HG03066 (cell line): ENCODE measurements around the gene FER1L5.
"Not testable (repeated sequence)": the region's sequence is repeated elsewhere in the genome, so short reads cannot be mapped to it uniquely, and the experiment has no call there.

Experiments
- ATAC-seq: cut with Tn5 transposase; IDR thresholded peaks from one replicate; pipeline ENCODE4 v1.9.1; 2021; ENCODE audit warnings: low read depth; ENCODE audit not compliant: unreplicated experiment

The FER1L5 gene

DNA sequence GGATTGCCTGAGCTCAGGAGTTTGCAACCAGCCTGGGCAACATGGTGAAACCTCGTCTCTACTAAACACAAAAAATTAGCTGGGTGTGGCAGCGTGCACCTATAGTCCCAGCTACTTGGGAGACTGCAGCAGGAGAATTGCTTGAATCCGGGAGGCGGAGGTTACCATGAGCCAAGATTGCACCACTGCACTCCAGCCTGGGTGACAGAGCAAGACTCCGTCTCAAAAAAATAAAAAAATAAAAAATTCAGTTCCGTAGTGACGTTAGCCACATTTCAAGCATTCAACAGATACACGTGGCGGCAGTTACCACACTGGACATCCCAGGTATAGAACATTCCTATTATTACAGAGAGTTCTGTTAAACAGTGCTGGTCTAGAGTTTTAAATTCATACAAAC, 8.9 kb upstream of the FER1L5 start:
- ATAC-seq = no peak

DNA sequence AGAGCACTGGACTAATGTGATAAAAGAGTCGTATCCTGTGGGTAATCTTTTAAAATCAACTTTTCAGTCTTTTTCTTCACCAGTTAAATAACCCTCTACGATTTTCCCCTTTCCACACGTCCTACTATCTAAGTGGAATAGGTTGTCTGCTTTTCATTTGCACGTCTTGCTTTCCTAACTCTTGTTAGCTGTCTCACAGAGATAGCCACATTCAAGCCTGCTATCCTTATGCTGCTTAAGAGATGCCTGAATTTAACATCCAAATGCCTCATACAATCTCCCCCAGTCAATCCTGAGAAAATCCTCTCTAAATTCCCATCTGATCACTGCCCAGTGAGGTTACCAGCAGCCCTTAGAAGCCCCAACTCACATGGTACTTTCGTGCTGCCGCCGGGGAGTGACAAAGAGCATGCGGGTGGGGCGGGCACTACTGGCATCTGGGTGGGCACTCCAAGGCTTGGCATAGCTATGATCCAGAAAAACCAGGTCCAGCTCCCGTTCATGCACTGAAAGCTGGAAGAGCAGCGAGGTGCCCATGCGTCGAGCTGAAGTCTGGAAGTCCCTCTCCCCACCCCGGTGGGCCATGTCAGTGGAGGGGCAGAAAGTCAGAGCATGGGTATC, 5.9 kb upstream of the FER1L5 start:
- no peak for ATAC-seq

DNA sequence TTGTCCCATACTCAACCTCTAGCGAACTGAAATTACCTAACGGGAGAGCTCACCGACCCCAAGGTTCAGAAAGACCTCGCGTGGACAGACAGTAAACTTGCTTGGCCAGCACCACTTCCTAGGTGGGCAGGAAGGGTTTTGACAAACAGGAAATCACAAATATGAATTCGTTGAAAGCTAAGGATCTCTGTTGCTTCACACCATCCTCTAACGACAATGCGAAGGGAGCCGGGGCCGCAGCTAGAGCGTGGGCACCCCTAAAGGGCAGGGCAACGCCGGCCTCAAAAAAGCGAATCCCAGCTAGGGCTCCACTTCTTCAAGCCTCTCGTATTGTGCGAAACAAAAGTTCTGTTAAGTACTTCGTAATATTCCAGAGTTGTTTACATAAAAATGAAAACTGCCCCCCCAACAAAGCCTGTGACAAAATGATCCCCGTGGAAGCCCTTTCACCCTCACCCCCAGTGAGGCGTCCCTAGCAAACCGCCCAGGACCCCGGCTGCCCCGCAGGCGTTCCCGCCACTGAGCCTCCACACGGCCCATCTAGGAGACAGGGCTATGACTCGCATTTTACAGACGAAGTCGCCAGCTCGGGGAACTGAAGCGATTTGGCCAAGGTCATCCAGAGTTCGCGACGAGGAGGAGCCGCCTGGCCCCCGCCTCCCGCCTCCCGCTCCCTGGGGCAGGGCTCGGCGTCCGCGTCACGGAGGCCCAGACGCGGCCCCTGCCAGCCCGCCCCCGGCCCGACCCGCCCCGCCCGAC, 5.0 kb upstream of the FER1L5 start:
- ATAC-seq = peak; percentile 74

DNA sequence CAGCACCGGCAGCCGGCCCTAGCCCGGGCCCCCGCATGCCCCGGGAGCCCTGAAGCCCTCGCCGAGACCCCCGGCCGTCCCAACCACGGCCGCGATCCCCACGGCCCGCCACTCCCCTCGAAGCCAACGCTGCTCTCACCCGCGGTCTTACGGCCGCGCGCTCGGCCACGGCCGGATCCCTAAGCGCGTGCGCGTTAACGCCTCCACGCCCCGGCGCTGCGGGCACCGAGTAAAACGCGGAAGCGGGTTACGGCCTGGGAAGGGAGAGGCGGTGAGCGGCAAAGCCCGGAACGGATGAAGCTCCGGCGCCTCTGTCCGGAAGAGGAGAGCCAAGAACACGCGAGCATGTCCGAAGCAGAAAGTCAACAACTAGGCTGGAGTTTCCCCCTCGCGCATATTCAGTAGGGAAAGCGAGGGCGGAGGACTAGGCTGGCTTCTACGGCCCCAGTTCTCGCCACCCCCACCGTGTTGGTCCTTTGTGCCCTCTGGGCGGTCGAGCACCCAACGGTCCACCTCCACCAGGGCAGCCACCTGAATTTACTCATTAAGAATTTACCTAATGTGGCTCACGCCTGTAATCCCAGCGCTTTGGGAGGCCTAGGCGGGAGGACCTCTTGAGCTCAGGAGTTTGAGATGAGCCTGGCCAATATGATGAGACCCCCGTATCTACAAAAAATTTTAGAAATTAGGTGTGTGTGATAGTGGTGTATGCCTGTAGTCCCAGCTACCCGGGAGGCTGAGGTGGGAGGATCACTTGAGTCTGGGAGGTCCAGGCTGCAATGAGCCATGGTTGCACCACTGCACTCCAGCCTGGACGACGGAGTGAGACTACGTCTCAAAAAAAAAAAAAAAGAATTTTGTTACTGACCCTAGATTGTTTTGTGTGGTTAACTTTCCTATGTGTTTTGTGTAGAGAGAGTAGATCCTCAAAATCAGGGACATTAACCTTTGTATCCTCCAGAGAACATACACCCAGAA, 4.1 kb upstream of the FER1L5 start, which contains the start of gene KANSL3:
Gene KANSL3, minus strand, starts transcription at position 169 of the 978 bp plus-strand sequence. CDS start 1,177 bp downstream, outside the sequence.
- ATAC-seq = peak; percentile 49

DNA sequence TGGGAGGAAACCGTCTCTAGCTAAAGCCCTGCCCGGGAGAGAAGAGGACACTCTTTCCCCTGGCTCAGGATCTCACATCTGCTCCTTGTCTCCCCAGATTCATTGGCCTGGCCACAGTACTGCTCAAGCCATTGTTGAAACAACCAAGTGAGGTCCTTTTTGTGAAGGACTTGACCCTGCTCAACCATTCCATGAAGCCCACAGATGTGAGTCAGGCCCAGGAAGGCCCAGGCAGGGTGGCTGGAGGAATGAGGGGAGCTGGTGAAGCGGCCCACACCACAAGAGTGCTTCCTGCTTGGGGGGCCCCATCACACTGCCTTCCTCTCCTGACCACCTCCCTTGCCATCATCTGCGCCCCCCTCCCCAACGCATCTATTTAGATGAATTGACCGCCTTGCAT, 5.1 kb downstream of the FER1L5 start:
- ATAC-seq = no peak

DNA sequence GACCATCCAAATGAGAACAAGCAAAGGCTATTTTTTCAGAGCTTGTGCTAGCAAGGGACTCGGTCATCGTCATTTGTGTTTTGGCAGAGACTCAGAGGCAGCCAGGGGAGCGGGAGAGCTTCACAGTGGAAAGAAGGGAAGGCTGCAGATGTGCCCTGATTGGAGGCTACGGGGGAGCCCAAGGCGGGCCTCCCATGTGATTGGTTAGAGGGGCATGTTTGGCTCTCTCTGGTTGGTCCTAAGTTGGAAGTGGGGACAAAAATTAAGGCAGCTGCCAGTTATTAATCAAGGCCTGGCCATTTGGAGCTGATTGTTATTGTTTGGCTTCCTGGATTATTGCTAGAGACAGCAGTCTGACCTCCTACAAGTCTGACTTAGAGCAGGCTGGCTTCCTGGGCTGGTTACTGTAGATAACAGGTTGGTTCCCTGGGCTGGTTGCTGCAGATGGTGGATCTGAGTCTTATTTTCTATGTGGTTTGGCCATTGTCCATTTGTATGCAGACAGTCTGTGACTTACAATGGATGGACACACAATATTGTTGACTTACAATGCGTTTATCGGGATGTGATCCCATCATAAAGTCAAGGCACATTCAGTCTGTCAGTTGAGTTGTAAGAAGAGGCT, 5.9 kb downstream of the FER1L5 start:
- no peak for ATAC-seq

DNA sequence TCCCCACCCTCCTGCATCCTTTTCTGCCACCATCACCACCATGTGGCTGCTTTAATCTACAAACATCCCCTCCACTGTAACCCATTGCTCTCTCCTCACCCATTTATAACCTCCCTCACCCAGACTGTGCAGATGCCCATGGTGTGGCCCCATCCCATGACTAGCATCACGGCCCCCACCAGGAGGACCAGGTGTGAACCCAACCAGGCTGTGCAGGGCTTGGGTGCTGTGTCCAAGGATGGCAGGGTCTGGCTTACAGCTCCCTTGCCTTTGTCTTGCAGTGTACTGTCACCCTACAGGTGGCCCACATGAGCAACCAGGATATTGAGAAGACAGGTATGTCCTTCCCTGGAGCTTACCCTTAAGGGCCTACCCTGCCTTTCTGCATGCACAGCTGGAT, 6.8 kb downstream of the FER1L5 start:
- ATAC-seq = no peak

DNA sequence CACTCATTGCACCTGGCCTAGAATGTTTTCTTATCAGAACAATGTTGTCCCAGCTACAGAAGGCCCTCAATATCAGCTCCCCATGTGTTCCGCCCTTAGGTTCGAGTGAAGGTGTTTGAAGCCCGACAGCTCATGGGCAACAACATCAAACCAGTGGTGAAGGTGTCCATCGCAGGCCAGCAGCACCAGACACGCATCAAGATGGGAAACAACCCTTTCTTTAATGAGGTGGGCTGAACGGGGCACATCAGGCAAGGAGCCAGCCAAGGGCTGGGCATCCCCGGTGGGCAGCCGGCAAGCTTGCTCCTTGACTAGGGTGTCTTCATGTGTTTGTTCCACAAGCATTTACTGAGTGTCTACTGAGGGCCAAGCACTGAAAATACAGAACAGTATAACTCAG, 9.2 kb downstream of the FER1L5 start:
- no peak for ATAC-seq

DNA sequence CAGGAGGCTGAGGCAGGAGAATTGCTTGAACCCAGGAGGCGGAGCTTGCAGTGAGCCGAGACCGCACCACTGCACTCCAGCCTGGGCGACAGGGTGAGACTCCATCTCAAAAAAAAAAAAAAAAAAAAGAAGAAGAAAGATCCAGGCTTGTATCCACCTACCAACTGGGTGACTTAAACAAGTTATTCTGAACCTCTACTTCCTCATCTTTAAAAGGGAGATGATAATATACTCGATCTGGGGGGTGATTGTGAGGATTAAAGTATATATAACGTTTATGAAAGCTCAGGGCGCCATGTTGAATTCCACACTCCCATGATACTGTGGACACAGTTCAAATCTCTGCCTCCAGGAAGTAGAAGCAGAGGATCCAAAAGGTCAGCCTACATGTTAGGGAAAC, 12.2 kb downstream of the FER1L5 start:
- ATAC-seq = not testable (repeated sequence)

DNA sequence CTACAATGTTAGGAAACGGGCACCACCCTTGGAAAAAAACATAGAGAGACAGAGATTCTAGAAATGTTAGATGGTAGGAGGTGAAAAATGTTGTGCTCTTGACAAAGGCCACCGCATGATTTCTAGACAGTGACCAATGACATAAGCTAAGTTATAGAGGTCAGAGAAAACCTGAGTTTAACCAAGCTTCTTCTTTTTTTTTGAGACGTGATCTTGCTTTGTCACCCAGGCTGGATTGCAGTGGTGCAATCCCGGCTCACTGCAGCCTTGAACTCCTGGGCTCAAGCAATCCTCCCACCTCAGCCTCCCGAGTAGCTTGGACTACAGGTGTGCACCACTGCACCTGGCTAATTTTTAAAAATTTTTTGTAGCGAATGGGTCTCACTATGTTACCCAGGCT, 13.0 kb downstream of the FER1L5 start:
- no peak for ATAC-seq

DNA sequence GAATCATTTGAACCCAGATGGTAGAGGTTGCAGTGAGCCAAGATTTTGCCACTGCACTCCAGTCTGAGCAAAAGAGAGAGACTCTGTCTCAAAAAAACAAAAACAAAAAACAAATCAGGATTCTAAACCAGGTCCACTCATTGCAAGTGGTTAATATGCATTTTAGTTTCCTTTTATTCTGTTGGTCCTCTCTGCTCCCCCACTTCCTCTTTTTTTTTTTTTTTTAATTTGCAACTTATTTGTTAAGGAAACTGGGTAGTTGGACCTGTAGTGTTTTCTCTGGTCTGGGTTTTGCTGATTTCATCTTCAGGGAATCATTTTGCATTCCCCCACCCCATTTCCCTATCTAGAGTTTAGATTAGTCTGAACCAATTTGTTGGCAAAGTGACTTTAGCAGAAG, 14.0 kb downstream of the FER1L5 start:
- no peak for ATAC-seq

DNA sequence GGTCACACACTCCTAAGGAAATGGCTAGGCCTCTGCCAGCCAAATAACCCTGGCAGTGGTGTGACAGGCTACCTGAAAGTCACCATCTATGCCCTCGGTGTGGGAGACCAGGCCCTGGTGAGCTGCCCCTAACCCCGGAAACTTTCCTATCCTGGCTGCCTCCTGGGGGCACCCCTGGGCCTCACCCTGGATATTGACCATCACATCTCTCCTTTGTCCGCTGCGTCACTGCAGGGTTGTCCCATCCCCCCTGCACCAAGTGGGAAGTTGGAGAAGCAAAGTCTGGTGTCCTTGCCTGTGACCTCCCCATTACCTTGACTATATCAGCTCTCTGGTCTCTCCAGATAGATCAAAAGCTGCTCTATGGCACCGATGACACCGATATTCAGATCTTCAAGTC, 18.8 kb downstream of the FER1L5 start:
- no peak for ATAC-seq

DNA sequence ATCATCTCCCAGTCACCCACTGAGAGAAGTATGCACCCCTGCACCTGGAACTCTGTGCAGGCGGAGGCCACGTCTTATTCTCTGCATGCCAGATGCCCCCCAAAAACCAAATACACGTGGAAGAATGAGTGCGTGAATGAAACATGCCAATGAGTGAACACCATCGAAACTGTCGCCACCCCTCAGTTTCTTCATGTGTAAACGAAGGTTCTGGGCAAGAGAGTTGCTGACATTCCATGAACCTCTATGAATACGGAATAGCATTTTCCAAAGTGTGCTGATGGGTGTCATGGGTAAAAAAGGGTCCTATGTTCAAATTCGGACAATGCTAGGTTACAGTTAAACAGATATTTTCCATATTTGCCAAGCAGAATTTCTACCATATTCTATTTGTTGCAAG, 19.8 kb downstream of the FER1L5 start:
- no peak for ATAC-seq

DNA sequence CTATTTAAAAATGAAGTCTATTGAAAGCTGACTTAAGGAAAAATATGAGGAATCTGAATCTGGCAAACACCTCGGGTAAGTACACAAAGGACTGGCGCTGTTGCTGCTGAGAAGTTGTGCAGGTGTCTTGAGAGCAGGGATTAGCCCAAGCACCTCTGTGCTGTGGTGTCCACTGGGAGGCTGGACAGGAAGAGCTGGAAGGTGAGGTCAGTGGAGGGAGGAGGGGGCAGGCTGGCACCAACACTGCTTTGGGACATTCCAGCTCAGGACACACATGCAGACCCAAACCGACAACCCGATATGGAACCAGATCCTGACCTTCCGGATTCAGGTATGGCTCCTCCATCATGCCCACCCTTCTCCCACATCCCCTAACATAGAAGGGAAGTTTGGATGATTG, 20.6 kb downstream of the FER1L5 start:
- no peak for ATAC-seq

DNA sequence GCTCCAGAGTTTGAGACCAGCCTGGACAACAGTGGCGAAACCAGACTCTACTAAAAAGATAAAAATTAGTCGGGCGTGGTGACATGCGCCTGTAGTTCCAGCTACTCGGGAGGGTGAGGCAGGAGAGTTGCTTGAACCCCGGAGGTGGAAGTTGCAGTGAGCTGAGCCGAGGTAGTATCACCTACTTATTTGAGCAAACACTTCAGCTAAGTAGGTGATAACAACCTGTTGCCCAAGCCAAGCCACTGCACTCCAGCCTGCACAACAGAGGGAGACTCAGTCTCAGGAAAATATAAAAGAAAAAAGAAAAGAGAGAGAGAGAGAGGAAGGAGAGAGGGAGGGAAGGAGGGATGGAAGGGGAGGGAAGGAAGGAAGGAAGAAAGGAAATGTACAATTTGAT, 21.3 kb downstream of the FER1L5 start:
- no peak for ATAC-seq

DNA sequence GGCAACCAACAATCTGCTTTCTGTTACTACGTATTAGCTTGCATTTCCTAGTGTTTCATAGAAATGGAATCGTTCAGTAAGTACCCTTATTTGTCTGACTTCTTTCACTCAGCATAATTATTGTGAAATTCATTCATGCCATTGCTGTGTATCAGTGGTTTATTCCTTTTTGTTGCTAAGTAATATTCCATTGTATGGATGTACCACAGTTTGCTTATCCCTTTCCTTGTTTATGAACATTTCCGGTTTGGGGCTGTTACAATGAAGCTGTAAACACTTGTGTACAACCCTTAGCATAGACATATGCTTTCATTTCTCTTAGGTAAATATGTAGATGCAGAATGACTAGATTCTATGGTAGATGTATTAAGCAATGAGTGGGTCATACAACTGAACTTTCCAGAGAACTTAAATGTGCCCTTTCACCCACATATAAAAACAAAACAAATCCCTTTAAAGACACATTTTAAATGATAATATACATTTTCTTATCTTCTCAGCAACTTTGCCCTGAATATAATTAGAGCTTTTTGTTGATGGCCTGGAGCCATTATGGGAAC, 21.9 kb downstream of the FER1L5 start:
- no peak for ATAC-seq

DNA sequence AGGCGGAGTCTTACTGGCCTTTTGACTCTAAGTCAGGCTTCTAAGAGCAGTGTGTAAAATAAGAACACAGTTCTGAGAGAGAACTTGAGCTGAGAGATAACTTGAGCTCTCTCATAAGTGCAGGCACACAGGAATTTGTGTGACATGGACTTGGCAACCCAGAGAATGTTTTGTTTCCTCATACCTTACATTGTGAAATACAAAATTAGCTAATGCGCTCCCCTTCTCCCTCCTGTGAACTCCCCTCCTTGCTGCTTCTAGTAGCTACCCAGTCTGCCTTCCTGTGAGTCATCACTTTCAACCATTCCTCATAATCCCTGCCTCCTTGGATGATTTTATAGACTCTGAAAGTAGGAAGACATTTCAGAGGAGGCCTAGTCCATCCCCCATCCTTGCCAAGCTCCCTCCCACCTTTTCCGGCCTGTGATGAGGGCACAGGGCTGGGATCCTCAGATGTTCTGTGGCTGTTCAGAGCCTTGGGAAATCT, 22.6 kb downstream of the FER1L5 start:
- no peak for ATAC-seq

DNA sequence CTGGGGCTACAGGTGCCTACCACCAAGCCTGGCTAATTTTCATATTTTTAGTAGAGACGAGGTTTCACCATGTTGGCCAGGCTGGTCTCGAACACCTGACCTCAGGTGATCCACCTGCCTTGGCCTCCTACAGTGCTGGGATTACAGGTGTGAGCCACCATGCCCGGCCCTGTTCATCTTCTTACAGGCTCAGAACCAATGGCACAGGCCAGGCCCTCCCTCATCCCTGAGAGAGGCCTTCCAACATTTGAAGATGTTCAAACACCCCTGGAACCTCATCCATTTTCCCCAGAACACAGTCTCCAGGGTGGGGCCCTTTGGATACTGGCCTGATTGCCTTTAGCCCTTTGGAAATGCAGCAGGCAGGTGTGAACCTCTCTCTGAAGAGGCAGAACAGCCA, 23.2 kb downstream of the FER1L5 start:
- ATAC-seq = not testable (repeated sequence)

DNA sequence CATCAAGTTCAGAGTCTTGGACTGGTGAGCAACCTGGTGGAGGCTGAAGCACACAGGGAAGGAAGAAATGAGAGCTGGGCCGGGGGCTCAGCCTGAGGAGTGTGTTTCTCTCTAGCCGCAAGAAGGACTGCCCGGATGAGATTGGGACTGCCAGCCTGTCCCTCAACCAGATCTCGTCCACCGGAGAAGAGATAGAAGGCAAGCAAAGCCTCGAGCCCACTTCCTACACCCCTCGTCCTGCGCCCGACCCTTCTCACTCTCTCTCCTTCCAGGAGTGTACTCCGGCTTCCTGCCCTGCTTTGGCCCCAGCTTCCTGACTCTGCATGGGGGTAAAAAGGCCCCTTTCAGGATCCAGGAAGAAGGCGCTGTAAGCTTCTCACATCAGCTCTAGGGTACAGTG, 26.2 kb downstream of the FER1L5 start:
- no peak for ATAC-seq

DNA sequence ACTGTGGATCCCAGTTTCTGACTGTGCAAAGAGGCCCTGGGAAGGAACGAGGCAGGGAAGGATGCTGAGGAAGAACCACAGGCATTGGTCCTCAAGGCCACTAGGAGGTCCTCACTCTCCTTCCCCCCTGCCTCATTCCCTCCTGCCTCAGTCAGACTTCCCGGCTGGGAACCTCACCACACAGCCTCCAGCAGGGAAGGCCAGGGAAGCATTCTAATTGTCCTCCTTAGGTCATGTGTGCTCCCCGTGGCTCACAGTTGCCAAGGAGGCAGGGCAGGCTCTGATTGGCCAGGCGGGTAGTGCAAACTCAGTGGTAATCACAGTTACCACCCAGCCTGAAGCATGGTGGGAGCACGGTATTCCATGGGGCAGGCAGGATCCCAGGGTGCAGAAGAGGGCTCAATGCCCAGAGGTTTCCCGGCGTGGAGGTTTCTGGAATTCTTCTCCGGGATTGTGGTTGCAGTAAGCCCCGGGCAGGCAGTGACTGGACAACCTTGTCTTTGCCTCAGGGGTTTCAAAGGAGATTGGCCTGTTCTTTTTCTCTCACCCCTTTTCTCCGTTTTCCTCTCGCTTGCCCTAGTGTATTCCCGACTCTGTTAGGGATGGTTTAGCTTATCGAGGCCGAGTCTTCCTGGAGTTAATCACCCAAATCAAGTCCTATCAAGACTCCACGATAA, 27.1 kb downstream of the FER1L5 start:
- ATAC-seq = no peak
